Memory B cell (primary cell): Measurements from ENCODE around the gene NTNG1.

Source experiments
- ATAC-seq: fragments of 150-1000 bp; cut with Tn5 transposase; 2 replicates; pipeline ENCODE4 v1.10.0; 2021; ENCODE audit warnings: low read depth, mild to moderate bottlenecking, moderate library complexity
- DNase-seq, 2 donors: peaks; one replicate each; pipeline ENCODE4 v3.0.0; 2022; ENCODE audit warnings: low spot score in 2 of 2
- H3K27ac Mint-ChIP-seq: one replicate; pipeline ENCODE4 v1.8.0; 2022; ENCODE audit warnings: mild to moderate bottlenecking, moderate library complexity, mixed read lengths
- H3K27me3 Mint-ChIP-seq: one replicate; pipeline ENCODE4 v1.8.0; 2022; ENCODE audit warnings: mixed read lengths
- H3K36me3 Mint-ChIP-seq: one replicate; pipeline ENCODE4 v1.8.0; 2022; ENCODE audit warnings: mild to moderate bottlenecking, mixed read lengths
- H3K4me1 Mint-ChIP-seq: one replicate; pipeline ENCODE4 v1.8.0; 2022; ENCODE audit warnings: mixed read lengths
- H3K4me3 Mint-ChIP-seq: one replicate; pipeline ENCODE4 v1.8.0; 2022; ENCODE audit warnings: mild to moderate bottlenecking, moderate library complexity, mixed read lengths
- H3K9me3 Mint-ChIP-seq: one replicate; pipeline ENCODE4 v1.8.0; 2022; ENCODE audit warnings: mixed read lengths

Gene NTNG1

DNA sequence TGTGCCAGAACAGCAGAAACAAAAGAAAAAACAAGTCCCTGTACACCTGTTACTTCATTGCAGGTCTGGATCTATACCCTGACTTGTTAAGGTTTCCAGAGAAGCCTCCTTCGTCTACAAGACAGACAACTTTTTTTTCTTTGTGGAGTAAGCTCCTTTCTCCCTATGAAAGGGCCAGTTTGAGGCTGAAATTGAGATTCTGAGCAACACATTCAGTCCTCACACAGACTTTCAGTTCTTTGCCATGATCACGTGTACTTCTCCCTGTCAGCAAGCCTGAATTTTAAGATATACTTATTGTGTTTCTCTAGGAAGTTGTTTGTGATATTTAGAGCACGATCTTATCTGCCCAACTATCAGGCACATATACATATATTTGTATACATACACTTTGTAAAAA lies 374.0 kb downstream of the NTNG1 start:
- H3K9me3 Mint-ChIP-seq = peaks cover 6% of the 10 kb centered on the region
- H3K4me3 Mint-ChIP-seq = no peak overlapping the region
- no peaks in the 10 kb centered on the region for H3K27me3 Mint-ChIP-seq
- H3K4me1 Mint-ChIP-seq = peaks cover 6% of the 10 kb centered on the region
- H3K36me3 Mint-ChIP-seq = peaks cover 2% of the 10 kb centered on the region
- no peak overlapping the region for H3K27ac Mint-ChIP-seq
- DNase-seq (no peak), ATAC-seq (no peak)

DNA sequence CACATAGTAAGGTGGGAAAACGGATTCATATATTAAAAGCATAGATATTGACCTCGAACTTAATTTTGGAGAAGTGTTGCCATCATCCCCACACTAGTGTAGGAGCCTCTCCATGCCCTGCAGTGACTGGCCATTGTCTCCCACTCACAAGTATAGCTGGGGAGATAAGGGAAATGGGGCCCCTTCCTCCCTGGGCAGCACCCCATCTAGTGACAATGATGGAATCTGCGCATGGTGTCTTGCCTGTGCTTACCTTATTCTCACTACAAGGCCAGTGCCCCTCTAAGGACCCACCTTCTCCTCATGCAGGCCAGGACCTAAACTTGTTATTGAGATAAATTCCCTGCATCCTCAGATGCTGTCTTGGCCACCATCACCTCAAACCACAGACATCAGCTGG lies 374.9 kb downstream of the NTNG1 start:
- no peak overlapping the region for H3K4me3 Mint-ChIP-seq
- DNase-seq (no peak), ATAC-seq (no peak)
- H3K9me3 Mint-ChIP-seq = peaks cover 3% of the 10 kb centered on the region
- no peaks in the 10 kb centered on the region for H3K36me3 Mint-ChIP-seq
- no peak overlapping the region for H3K27ac Mint-ChIP-seq
- peaks cover 6% of the 10 kb centered on the region for H3K4me1 Mint-ChIP-seq
- H3K27me3 Mint-ChIP-seq = no peaks in the 10 kb centered on the region

DNA sequence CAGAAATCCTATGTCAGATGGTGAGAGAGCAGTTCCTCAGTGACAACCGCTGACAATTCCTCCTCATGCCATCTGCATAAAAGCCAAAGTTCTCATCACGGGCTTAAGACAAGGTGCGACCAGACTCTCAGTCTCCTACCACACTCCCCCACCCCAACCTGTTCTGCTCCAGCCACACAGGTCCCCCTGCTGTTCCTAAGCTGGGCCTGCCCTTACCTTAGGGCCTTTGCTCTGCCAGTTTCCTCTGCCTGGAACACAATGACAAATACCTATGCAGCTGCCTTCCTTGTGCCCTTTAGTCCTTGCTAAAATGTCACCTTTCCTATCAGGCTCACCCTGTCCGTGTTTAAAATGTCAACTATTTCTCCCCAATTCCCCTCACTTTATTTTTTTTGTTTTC lies 382.2 kb downstream of the NTNG1 start:
- peaks cover 11% of the 10 kb centered on the region for H3K4me1 Mint-ChIP-seq
- no peak overlapping the region for H3K27ac Mint-ChIP-seq
- H3K36me3 Mint-ChIP-seq = no peaks in the 10 kb centered on the region
- no peak for DNase-seq
- H3K27me3 Mint-ChIP-seq = no peaks in the 10 kb centered on the region
- no peak for ATAC-seq
- no peak overlapping the region for H3K4me3 Mint-ChIP-seq
- H3K9me3 Mint-ChIP-seq = no peaks in the 10 kb centered on the region

DNA sequence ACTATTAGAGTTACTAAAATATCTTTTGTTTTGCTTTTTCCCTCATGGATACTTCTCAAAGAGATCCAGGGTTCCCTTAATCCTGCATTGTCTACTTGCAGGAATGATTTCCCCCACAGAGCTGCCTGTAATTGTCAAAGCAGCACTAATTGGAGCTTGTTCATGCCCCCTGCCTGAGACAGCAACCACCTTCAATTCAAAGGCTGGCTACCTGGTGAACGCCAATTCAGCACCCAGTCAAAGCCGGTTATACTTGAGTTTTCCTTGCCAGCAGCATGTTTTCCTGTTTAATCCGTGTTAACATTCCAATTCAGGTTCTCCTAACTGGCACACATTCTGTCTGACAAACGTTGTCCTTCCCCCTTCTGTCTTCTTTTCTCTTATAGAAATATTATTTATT lies 382.9 kb downstream of the NTNG1 start:
- Mint-ChIP-seq H3K36me3 (no peaks in the 10 kb centered on the region), H3K27me3 (no peaks in the 10 kb centered on the region), H3K4me1 (peaks cover 11% of the 10 kb centered on the region), H3K27ac (no peak overlapping the region), H3K9me3 (no peaks in the 10 kb centered on the region), H3K4me3 (no peak overlapping the region)
- no peak for ATAC-seq
- DNase-seq = no peak

DNA sequence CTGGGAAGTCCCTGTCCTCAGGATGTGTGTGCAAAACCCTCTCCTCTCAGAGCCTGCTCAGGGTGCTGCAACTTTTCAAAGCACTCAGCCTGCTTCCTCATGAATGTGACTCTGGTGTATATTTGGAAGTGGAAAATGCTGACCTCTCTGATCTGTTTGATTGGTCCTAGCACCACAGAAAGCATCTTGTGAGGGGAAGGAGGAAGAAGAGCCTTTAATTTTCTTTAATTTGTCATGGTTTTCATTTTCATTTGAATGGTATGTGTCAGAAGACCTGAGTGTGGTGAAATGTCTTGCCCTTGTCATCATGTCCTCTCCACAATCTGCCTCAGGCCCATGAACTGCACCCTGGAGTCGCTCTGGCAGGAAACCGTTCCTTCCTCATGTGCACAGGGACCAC lies 383.5 kb downstream of the NTNG1 start:
- DNase-seq (no peak), ATAC-seq (no peak)
- H3K4me3 Mint-ChIP-seq = no peak overlapping the region
- H3K27me3 Mint-ChIP-seq = no peaks in the 10 kb centered on the region
- no peaks in the 10 kb centered on the region for H3K36me3 Mint-ChIP-seq
- peaks cover 11% of the 10 kb centered on the region for H3K4me1 Mint-ChIP-seq
- H3K27ac Mint-ChIP-seq = no peak overlapping the region
- H3K9me3 Mint-ChIP-seq = no peaks in the 10 kb centered on the region

DNA sequence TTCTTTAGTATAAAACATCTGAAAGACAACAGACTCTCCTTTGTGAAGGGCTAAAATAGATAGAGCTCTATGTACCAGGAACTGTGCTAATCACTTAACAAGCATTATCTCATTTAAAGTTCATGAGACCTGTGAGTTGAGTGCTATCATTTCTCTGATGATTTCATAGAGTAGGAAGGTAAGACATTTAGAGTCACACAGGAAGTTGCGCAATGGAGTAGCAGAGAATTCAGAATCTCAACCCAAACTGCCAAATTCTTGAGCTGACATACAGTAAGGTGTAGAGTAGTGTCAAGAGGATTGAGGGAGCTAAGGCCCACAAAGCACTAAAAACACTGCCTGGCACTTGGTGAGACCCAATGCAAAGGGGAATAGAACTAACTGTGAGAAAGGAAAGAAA lies 384.3 kb downstream of the NTNG1 start:
- DNase-seq (no peak), ATAC-seq (no peak)
- H3K9me3 Mint-ChIP-seq = no peaks in the 10 kb centered on the region
- H3K27me3 Mint-ChIP-seq = no peaks in the 10 kb centered on the region
- H3K4me1 Mint-ChIP-seq = peaks cover 14% of the 10 kb centered on the region
- H3K4me3 Mint-ChIP-seq = no peak overlapping the region
- no peak overlapping the region for H3K27ac Mint-ChIP-seq
- no peaks in the 10 kb centered on the region for H3K36me3 Mint-ChIP-seq

DNA sequence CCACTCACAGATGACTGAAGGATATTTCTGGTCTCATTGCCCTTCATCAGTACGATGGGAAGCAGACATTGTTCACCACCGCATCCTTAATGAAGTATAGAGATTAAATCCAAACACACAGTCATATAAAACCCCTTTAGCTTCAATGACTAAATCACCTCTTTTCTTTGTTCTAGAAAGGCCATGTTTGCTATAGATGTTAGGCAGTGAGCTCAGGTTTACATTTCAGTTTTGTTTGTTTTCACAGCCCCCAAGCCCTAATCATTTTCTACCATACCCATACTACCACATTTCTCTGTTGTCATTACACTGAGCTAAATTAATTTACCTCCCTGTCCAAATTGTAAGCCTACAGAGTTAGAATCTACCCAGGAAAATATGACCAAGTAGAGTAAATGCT lies 385.1 kb downstream of the NTNG1 start:
- H3K27ac Mint-ChIP-seq = no peak overlapping the region
- no peak for DNase-seq
- no peak overlapping the region for H3K4me3 Mint-ChIP-seq
- H3K4me1 Mint-ChIP-seq = peaks cover 14% of the 10 kb centered on the region
- H3K27me3 Mint-ChIP-seq = no peaks in the 10 kb centered on the region
- no peaks in the 10 kb centered on the region for H3K36me3 Mint-ChIP-seq
- ATAC-seq = no peak
- H3K9me3 Mint-ChIP-seq = no peaks in the 10 kb centered on the region

DNA sequence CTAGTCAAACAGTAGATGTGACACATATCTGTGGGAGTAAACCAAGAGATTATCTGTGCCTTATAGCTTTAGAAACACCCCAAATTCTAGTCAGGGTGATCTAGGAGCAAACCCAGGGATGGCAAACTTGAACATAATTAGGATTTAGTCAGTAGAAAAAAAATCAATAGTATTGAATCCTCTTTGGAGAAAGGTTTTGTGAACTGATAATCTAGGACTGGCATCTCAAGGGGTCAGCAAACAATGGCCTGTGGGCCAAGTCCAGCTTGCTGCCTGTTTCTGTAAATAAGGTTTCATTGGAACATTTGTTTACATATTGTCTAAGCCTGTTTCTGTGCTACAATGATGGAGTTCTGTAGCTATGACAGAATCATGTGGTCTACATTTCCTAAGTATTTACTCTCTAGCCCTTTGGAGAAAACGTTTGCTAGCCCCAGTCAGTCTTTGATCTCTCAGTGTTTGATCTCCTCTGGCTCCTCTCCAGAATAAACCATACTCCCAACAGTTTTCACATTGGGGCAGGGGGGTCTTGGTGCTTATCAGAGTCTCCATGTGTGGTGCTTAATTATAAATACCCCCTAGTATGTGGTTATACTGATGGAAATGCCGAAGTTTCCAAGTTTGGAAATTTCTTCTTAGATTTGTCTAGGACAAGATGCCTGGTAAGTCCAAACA lies 385.8 kb downstream of the NTNG1 start:
- H3K27me3 Mint-ChIP-seq = no peaks in the 10 kb centered on the region
- no peaks in the 10 kb centered on the region for H3K9me3 Mint-ChIP-seq

DNA sequence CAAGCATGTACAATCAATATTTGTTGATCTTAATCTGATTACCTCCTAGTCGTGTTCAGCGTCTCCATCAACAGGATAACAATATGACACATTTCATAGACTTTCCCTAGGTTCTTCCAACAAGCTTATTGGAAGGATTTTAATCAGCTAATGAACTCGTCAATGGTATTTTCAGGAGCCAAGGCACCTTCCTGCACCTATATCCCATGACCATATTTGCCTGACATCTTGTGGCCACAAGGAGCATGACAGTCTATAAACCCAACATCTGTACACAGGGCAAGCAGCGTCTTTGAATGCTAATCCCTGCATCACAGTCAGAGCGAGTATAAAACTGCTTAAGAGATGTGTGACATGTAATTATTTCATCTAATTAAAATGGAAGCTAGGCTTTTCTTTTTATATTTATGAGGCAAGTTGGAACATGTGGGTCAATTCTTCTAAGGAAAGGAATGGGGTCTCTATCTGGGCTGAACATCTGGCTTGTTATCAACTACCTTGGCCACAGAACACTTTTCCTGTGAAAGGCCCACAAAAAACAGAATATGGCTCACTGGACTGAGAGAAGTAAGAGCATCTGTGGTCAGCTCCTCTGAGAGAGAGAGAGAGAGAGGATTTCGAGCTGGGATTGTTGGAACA lies 388.8 kb downstream of the NTNG1 start:
- peak; percentile 25 to 47 for DNase-seq
- Mint-ChIP-seq H3K4me3 (no peak overlapping the region), H3K27me3 (no peaks in the 10 kb centered on the region), H3K36me3 (no peaks in the 10 kb centered on the region), H3K9me3 (no peaks in the 10 kb centered on the region), H3K4me1 (peaks cover 14% of the 10 kb centered on the region), H3K27ac (no peak overlapping the region)
- ATAC-seq = peak; percentile 83

More for the DNA sequence above, 385.8 kb downstream of the NTNG1 start:
- peaks cover 14% of the 10 kb centered on the region for H3K4me1 Mint-ChIP-seq
- no peaks in the 10 kb centered on the region for H3K36me3 Mint-ChIP-seq
- no peak overlapping the region for H3K27ac Mint-ChIP-seq
- ATAC-seq = no peak
- no peak overlapping the region for H3K4me3 Mint-ChIP-seq
- no peak for DNase-seq

DNA sequence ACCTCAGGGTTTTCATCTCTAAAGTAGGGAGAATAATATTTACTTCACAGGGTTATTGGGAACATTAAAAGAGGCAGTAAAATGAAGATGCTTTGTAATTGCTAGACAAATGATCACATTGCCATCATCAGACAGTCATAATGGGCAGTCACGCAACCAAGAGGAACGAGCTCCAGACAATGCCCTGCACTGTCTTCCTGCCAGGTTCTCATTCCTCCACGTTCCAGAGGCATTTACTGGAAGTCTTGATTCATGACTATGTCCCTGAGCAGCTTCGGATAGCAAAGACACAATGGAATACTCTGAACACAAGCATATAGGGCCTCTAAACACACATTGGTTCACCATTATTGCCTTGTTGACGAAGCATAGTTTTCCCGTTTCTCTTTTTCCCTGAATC lies 389.7 kb downstream of the NTNG1 start:
- peaks cover 8% of the 10 kb centered on the region for H3K4me1 Mint-ChIP-seq
- H3K9me3 Mint-ChIP-seq = no peaks in the 10 kb centered on the region
- DNase-seq (no peak), ATAC-seq (no peak)
- H3K36me3 Mint-ChIP-seq = no peaks in the 10 kb centered on the region
- no peak overlapping the region for H3K4me3 Mint-ChIP-seq
- no peaks in the 10 kb centered on the region for H3K27me3 Mint-ChIP-seq
- H3K27ac Mint-ChIP-seq = no peak overlapping the region

DNA sequence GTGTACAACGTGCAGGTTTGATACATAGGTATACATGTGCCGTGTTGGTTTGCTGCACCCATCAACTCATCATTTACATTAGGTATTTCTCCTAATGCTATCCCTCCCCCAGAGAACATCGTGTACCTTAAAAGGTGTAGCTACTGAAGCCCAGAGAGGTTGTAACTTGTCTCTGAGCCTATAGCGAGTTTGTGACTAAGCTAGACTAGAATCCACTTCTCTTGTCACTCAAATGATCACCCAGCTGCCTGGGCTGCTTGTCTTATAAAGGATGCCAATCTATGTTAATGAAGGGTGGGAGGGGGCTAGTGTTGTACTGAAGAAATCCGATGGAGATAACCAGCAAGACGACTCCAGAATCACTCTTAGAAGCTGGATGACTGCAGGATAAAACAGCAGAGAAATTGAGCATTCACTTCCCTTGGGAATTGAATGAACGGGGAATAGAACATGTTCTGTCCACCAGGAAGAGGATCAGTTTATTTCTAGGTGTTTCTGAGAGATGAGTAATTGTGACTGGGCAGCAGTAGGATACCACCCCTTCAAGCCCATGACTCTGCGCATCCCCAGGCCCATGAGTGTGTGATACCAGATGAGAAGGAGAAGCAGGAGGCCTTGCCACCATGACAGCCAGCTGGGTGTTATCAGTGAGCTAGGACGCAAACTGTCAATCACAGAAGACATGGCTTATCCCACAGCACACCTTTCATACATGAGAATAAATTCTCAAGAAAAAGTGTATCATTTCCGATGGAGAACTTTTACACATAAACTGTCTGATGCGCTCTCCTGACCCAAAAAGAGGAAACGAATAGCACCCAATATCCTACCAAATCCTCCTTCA lies 390.4 kb downstream of the NTNG1 start:
- no peaks in the 10 kb centered on the region for H3K9me3 Mint-ChIP-seq
- DNase-seq (no peak), ATAC-seq (no peak)
- no peak overlapping the region for H3K4me3 Mint-ChIP-seq
- H3K4me1 Mint-ChIP-seq = peaks cover 9% of the 10 kb centered on the region
- no peak overlapping the region for H3K27ac Mint-ChIP-seq
- no peaks in the 10 kb centered on the region for H3K27me3 Mint-ChIP-seq
- no peaks in the 10 kb centered on the region for H3K36me3 Mint-ChIP-seq

DNA sequence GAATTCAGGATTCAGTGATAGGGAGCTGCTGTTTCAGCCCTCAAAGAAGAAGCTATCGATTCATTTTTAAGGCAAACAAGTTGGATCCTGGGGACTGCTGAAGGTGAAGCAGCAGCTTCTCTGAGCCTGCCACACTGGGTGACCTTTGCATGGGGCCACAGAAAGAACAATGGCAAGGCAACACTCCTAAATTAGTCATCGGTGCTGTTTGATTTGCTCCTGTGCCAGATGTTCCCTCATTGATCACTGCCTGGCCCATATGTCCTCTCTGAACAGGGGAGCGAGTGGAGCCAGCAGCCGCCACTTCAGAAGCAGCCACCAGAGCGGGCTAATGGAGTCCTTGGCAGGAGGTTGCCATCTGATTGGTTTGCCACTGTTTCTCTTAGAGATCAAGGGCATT lies 391.5 kb downstream of the NTNG1 start:
- DNase-seq = no peak
- no peak overlapping the region for H3K4me3 Mint-ChIP-seq
- no peak for ATAC-seq

More for the DNA sequence above, 391.5 kb downstream of the NTNG1 start:
- Mint-ChIP-seq H3K9me3 (no peaks in the 10 kb centered on the region), H3K27ac (no peak overlapping the region), H3K27me3 (no peaks in the 10 kb centered on the region), H3K36me3 (no peaks in the 10 kb centered on the region), H3K4me1 (peaks cover 13% of the 10 kb centered on the region)
